SK-N-MC (cell line): ENCODE measurements around the gene LAMA3.

Experiments used
- DNase-seq: peaks from one replicate; pipeline ENCODE4 v3.0.0-alpha.2; 2011; ENCODE audit warnings: low read depth, low spot score
- H3K27ac ChIP-seq: fragments of 200-600 bp; sonication (generic); 2 replicates; pipeline ENCODE4 v1.5.1; 2016; ENCODE audit warnings: mixed run types
- H3K36me3 ChIP-seq: fragments of 200-600 bp; sonication (generic); 2 replicates; pipeline ENCODE4 v1.6.1; 2017; ENCODE audit warnings: antibody characterized with exemption, low read length, mixed read lengths; ENCODE audit not compliant: insufficient read depth
- H3K4me3 ChIP-seq: fragments of 200-600 bp; sonication (generic); 2 replicates; pipeline ENCODE4 v1.5.1; 2016
- H3K9ac ChIP-seq: fragments of 200-600 bp; sonication (generic); 2 replicates; pipeline ENCODE4 v1.8.0; 2017; ENCODE audit warnings: mixed run types, mixed read lengths; ENCODE audit not compliant: insufficient read length
- H3K9me3 ChIP-seq: fragments of 200-600 bp; sonication (generic); 2 replicates; pipeline ENCODE4 v1.6.1; 2017; ENCODE audit warnings: low read depth, mild to moderate bottlenecking, antibody characterized with exemption, low read length, moderate library complexity, mixed read lengths
- EZH2 ChIP-seq: fragments of 200-600 bp; sonication (generic); IDR thresholded peaks from one replicate; pipeline ENCODE4 v1.6.1; 2017; ENCODE audit warnings: antibody characterized with exemption
- FOXP2 ChIP-seq: optimal IDR thresholded peaks from 2 replicates; pipeline ENCODE3; 2011; ENCODE audit warnings: mild to moderate bottlenecking, moderate library complexity; ENCODE audit not compliant: insufficient read depth; ENCODE audit errors: extremely low read length, control extremely low read depth
- POLR2AphosphoS5 ChIP-seq: IDR thresholded peaks from 2 replicates; pipeline ENCODE4 v1.6.1; 2012; ENCODE audit warnings: mild to moderate bottlenecking, low read depth, low read length, borderline replicate concordance

LAMA3 gene

GRCh38 chr18:23648940-23649607 lies 40.2 kb upstream of the LAMA3 start:
- Histone ChIP-seq H3K9ac (no peak overlapping the region), H3K4me3 (no peak overlapping the region), H3K9me3 (no peaks in the 10 kb centered on the region), H3K36me3 (no peaks in the 10 kb centered on the region), H3K27ac (no peak overlapping the region)
- no peak for DNase-seq
- TF ChIP-seq EZH2 (no peak), FOXP2 (no peak), POLR2AphosphoS5 (no peak)

- H3K9ac ChIP-seq, result no peak overlapping the region
- H3K36me3 ChIP-seq, result no peaks in the 10 kb centered on the region
- H3K27ac ChIP-seq, result no peak overlapping the region
- no peak for TF ChIP-seq POLR2AphosphoS5
- TF ChIP-seq EZH2, result no peak
- no peak for TF ChIP-seq FOXP2
- H3K9me3 ChIP-seq, result no peaks in the 10 kb centered on the region
- no peak for DNase-seq
- no peak overlapping the region for H3K4me3 ChIP-seq
These were observed 38.0 kb upstream of the LAMA3 start for GRCh38 chr18:23650968-23651927.

GRCh38 chr18:23652232-23652631 lies 37.0 kb upstream of the LAMA3 start:
- DNase-seq, result no peak
- Histone ChIP-seq H3K36me3 (no peaks in the 10 kb centered on the region), H3K9me3 (no peaks in the 10 kb centered on the region), H3K27ac (no peak overlapping the region), H3K4me3 (no peak overlapping the region), H3K9ac (no peak overlapping the region)
- TF ChIP-seq EZH2 (no peak), FOXP2 (no peak), POLR2AphosphoS5 (no peak)

GRCh38 chr18:23658285-23658684 lies 31.0 kb upstream of the LAMA3 start:
- TF ChIP-seq EZH2 (no peak), FOXP2 (no peak), POLR2AphosphoS5 (no peak)
- no peak overlapping the region for H3K9ac ChIP-seq
- H3K4me3 ChIP-seq, result no peak overlapping the region
- no peaks in the 10 kb centered on the region for H3K9me3 ChIP-seq
- H3K36me3 ChIP-seq, result no peaks in the 10 kb centered on the region
- H3K27ac ChIP-seq, result no peak overlapping the region
- no peak for DNase-seq

GRCh38 chr18:23661735-23662308 lies 27.4 kb upstream of the LAMA3 start:
- DNase-seq, result no peak
- Histone ChIP-seq H3K9ac (no peak overlapping the region), H3K9me3 (no peaks in the 10 kb centered on the region), H3K36me3 (no peaks in the 10 kb centered on the region), H3K27ac (no peak overlapping the region), H3K4me3 (peak overlapping the region; percentile 77)
- TF ChIP-seq EZH2 (no peak), POLR2AphosphoS5 (no peak), FOXP2 (no peak)

GRCh38 chr18:23662309-23663263 lies 26.7 kb upstream of the LAMA3 start, which contains the start of gene ANKRD29:
TSS of gene ANKRD29 (minus strand) at chr18:23662911. CDS start at chr18:23662730, 181 bp downstream.
- H3K4me3 ChIP-seq, result peak within 1 kb of the TSS; percentile 77
- no peak within 1 kb of the TSS for H3K27ac ChIP-seq
- H3K9ac ChIP-seq, result no peak within 1 kb of the TSS
- no peaks in the 10 kb centered on the region for H3K9me3 ChIP-seq
- DNase-seq, result no peak
- TF ChIP-seq POLR2AphosphoS5 (no peak), FOXP2 (no peak), EZH2 (no peak)
- H3K36me3 ChIP-seq, result no peaks in the 10 kb centered on the region

GRCh38 chr18:23664674-23665073 lies 24.6 kb upstream of the LAMA3 start:
- Histone ChIP-seq H3K27ac (no peak overlapping the region), H3K9ac (no peak overlapping the region), H3K36me3 (no peaks in the 10 kb centered on the region), H3K4me3 (no peak overlapping the region), H3K9me3 (no peaks in the 10 kb centered on the region)
- no peak for TF ChIP-seq FOXP2
- no peak for TF ChIP-seq POLR2AphosphoS5
- TF ChIP-seq EZH2, result no peak
- DNase-seq, result no peak

GRCh38 chr18:23667114-23667513 lies 22.1 kb upstream of the LAMA3 start:
- no peak overlapping the region for H3K9ac ChIP-seq
- no peak overlapping the region for H3K27ac ChIP-seq
- DNase-seq, result no peak
- no peak overlapping the region for H3K4me3 ChIP-seq
- H3K36me3 ChIP-seq, result no peaks in the 10 kb centered on the region
- H3K9me3 ChIP-seq, result no peaks in the 10 kb centered on the region
- TF ChIP-seq POLR2AphosphoS5 (no peak), EZH2 (no peak), FOXP2 (no peak)
